NCI-H446 (cell line): ENCODE data around the gene DUSP9.

ENCODE experiments used
- DNase-seq, 2 experiments: peaks; one replicate each; lab custom pipeline; 2025; lab: John Stamatoyannopoulos, UW

The DUSP9 gene

DNA sequence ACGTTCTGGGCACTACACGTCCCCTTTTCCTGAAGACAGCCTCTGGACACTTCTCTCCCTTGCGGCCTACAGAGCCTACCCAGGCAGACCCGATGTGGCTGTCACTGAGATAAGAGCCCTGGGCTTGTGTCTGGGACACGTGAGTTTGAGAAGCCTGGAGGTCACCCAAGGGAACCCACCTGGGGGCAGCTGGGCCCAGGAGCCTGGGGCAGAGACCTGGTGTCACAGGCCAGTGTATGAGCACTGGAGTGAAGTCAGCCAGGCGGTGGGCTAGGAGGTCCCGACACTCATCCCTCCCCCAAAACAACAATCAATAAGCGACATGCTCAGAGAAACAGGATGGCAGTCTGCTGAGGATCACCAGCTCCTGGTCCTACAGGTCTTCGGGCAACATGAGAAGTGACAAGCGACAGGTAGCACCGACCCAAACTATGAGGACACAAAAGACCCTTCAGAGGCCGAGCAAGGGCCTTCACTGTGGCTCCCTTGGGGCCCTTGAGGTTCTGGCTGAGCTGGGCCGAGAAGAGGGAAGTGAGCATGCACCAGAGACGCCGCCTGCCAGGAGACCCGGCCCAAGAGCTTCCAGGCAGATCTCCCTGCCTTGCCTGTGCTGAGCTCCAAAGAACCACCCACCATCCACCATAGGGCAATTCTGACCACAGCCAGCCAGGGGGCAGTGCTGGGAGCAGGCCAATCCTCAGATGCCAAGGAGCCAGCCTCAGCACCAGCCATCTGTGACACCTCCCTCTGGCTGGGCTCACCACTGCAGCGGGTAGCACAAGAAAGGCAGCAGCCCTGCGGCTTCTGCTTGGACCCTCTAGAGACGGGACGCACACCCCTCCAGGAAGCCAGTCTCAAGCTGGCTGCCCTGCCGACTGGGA is 11.0 kb upstream of the DUSP9 start:
- peak; percentile 36 to 59 for DNase-seq

DNA sequence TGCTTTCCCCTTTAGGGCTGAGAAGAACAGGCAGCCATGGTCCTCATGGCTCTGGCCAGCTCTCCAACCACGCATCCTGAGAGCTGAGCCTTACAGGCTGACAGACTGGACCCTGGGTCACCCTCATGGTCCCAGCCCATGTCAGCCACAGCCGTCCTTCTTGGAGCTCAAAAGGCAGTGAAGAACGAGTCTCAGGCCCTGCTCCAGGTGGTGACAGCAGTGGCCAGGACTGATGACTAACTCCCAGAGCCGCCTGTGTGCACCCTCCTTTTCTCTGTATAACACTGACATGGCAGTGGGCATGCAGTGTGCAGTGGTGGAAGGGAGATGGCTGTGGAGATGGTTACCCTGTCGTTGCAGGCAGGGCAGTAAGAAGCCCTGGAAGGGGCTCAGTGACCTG is 10.3 kb upstream of the DUSP9 start:
- no peak for DNase-seq

- DNase-seq = no peak
Observed at GRCh38 chrX:153637121-153638040, 9.6 kb upstream of the DUSP9 start.

DNA sequence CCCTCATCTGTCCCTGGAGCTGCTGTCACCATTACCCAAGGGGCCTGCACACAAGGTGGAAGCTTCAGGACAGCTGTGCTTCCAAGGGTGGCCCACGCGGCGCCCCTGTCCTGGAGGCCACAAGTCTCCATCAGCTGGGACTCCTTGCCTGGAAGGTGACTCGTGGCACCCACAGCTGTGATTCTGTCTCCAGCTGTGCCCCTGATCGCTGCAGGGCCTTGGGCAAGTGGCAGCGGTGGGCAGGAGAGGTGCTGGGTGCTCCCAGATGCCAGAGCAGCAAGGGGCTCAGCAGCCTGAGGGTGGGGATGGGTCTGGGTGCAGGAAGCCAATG is 9.0 kb upstream of the DUSP9 start:
- no peak for DNase-seq

GRCh38 chrX:153638436-153639176 is 8.4 kb upstream of the DUSP9 start:
- no peak for DNase-seq

GRCh38 chrX:153639177-153640044 is 7.6 kb upstream of the DUSP9 start:
- DNase-seq = no peak

- no peak for DNase-seq
Observed at GRCh38 chrX:153640045-153640686, 6.8 kb upstream of the DUSP9 start.

DNA sequence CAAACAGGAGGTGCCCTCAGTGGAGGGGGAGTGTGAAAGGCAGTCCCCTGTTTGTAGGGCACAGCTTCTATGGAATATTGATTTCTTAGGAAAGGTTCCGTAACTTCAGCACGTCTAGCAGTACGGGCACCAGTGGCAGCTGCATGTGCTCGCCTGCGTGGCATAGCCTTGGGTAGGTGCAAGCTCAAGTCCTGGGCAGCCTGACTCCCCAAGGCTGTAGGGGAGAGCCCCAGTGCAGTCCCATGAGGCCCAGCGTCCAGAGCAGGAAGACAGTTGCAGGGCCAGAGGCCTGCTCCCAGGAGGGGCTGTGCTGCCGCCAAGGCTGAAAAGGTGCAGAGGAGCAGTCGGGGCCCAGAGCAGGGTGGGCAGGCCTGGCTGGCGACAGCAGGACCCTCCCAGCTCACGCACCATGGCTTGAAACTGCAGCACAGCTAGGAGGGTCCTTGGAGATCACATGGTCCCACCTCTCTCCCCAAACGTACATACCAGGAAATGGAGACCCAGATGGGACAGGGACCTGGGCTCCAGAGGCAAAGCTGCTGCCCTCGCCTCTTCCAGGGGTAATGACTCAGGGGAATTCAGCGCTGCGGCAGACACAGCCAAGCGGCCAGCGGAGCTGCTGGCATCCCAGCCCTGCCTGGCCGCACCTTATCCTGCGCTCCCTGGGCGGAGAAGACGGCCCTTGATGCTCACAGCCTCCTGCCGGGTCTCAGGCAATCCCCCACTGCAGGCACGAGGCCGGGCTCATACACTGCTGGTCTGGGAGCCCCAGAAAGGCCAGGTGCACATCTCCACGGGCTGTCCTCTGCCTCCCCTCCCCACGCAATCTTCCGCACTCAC is 6.0 kb upstream of the DUSP9 start:
- DNase-seq = no peak

DNA sequence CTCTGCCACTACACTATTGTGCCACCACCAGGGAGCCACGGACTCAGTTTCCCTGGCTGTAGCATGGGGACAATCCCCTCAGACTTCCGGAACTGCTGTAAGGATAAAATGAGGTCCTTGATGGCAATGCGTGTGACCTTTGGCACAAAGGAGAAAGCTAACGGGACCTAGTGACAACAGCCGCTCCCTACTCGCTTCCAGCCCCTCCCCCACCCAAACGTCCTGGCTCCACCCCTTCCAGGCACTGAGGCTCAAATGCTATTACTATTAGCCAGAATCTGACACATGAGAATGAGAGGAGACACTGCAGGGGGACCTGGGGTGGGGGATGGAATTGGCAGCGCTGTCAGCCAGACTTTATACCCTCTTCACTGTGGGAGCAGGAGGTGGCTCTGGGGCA is 5.4 kb upstream of the DUSP9 start:
- no peak for DNase-seq

DNA sequence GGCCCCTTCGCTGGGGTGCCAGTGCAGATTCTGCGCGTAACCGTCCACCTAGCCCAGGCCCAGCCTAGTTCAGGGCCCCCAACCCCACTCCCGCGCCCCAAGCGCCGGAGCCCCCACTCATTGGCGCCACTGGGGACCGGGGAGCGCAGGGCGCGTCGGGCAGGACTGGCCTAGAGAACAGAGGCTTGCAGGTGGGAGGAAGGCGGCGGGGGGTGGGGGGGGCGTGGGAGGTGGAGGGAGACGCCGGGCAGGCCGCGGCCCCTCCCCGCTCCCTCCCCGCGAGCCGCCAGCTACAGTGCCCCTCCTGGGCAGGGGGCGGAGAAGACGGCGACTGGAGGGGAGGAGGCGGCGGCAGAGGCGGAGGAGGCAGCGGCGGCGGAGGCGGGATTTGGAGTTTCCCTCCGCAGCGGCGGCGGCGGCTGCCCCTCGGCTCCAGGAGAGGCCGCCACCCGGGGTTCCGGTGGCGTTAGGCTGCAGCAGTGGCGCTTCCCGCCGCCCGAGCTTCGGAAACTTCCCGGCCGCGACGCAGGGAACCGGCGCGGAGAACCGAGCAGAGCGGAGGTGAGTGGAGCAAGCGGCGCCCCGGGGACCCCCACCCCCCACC is 4.8 kb upstream of the DUSP9 start:
- no peak for DNase-seq

DNA sequence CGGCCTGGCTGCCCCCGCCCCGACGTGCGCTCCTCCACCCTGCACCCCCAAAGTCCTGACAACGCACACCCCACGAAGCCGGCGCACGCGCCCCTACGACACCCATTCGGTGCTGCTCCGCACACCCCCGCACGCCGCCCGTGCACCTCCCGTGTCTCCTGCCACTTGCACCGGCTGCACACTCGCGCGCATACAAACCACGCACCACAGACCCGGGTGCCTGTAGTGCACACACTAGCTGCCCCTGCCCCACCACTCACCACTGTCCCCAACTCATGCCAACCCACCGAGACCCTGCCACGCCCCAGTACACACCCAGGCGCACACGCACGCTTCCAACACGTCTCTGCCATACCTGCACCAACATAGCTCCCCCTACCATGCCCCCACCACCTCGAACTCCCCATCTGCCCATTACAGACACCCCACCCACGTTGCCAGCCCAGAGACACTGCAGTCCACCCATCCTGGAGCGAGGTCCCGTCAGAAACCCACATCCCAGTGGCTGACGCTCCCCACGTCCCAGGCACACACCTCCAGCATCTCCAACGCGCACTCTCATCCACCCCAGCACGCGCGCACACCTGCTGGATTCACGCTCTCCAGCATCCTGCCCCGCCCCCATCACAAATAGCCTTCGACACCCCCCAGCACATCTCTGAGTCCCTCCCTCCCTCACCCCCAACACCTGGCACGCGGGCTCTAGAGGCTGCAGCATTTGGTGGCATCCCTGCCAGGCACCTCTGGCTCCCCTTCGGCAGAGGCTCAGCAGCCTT is 4.2 kb upstream of the DUSP9 start:
- no peak for DNase-seq

DNA sequence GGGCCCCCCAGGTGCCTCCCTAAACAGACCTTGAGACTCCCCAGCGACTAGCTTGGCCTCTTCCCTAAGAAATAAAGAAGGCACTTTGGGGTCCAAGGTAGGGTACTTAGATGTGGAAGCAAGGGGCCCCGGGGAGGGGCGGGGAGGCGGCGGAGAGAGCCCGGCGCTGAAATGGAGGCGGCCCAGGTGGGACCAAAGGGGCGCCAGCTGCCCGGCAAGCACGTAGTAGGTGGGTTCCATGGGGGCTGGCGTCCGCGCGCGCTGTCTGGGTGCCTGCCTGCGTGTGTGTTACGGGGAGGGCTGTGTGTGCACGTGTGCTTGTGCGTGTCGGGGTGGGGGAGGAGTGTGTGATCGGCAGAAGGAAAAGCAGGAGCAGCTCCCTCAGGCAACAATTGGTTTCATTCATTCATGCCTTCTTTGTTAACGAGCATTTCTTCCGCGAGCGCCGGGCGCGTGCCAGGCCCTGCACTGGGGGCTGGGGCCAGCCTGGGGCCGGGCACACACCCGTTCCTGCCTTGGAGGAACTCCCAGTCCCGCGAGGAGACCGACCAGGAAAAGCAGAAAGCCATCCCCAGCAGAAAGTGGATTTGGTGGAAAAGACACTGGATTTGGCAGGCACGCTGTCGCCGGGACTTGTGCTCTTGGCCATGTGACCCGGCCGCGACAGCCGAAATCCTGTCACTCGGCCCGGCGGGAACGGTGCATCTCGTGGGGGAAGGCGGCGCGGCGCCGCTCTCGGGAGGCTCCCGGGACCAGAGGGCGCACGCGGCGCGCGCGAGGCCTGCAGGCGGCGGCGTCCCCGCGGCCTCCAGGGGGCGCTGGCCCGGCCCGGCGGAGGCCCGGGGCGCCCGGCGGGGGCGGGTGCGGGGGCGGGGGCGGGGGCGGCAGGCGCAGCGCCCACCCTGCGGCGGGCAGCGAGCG is 3.3 kb upstream of the DUSP9 start:
- no peak for DNase-seq

GRCh38 chrX:153644356-153645125 is 2.5 kb upstream of the DUSP9 start:
- DNase-seq = no peak

- DNase-seq = no peak
Observed at GRCh38 chrX:153645151-153645550, 1.9 kb upstream of the DUSP9 start.

DNA sequence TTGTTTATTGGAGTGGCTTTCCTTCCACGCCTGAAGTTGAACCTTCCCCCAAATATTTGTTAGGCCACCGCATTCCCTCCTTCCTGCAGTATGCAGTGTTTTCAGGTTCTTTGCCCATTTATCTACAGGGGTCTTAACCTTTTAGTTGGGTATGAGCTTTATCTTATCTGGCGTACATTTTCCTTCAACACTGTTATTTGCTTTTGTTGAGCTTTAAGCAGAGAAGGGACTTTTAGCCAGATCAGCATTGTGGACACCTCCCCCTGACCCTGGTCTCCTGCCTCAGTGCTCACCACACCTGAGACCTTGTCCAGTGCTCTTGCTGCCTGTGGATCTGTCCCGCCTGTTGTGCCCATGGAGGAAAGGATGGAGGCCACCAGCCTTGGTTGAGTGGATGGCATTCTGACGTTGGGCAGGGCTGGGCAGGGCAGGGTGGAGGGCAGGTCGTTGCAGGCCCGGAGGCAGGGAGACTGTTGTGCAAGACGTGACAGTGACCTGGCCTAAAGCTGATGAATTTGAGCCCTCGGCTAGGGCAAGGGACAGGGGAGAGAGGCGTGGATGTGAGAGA is 998 bp upstream of the DUSP9 start:
- DNase-seq = no peak
